Spleen (tissue), 7 donors: ENCODE measurements around the gene KDM1B.

Experiments
- CTCF ChIP-seq, 11 experiments: fragments of 200-600 bp in 7 of 11; fragments of 450-650 bp in 4 of 11; sonication (generic) in 4 of 11; IDR thresholded peaks in 8 of 11; conservative IDR thresholded peaks in 3 of 11; 1 replicate in 7 of 11; 2 replicates in 4 of 11; pipeline versions ENCODE4 v1.4.0 to v1.8.0; 2016 to 2021; ENCODE audit warnings: antibody characterized with exemption in 11 of 11, inconsistent platforms in 4 of 11, mild to moderate bottlenecking in 1 of 11
- POLR2A ChIP-seq, 3 donors: fragments of 450-650 bp; IDR thresholded peaks; one replicate each; pipeline ENCODE4 v1.5.1; 2017; ENCODE audit warnings: antibody characterized with exemption in 3 of 3, mild to moderate bottlenecking in 1 of 3
- POLR2AphosphoS5 ChIP-seq, 3 donors: sonication (generic); formaldehyde crosslinking; IDR thresholded peaks; one replicate each; pipeline ENCODE4 v1.5.1; 2017; ENCODE audit warnings: antibody characterized with exemption in 3 of 3
- donor health status: DM: no; HTN: no; CAD: no; lungs with moderate emphysema.
- donor health status: DM: no; HTN: no; CAD: no.
- donor health status: DM: no; HTN: no; CAD: no.

GRCh38 chr6:18215436-18215835 is 60.2 kb downstream of the KDM1B start:
- no peak for TF ChIP-seq POLR2A (IDR thresholded peaks at IDR 0.05)
- no peak for TF ChIP-seq POLR2AphosphoS5 (IDR thresholded peaks at IDR 0.05)
- TF ChIP-seq CTCF (IDR thresholded peaks at IDR 0.05 in 8 of 11, conservative IDR thresholded peaks at IDR 0.05 in 3 of 11): no peak
